Inferior parietal cortex (tissue), 1 donor: ENCODE results near the gene PPP2R5E.
"Not testable (repeated sequence)": the region's sequence is repeated elsewhere in the genome, so short reads cannot be mapped to it uniquely, and the experiment has no call there.

ENCODE experiments used
- DNase-seq: peaks from one replicate; pipeline ENCODE4 v3.0.0-alpha.2; 2016; ENCODE audit errors: extremely low spot score

PPP2R5E gene

GRCh38 chr14:63522511-63522910, 20.7 kb downstream of the PPP2R5E start:
- not testable (repeated sequence) for DNase-seq

GRCh38 chr14:63517354-63517753, 25.8 kb downstream of the PPP2R5E start:
- no peak for DNase-seq

- no peak for DNase-seq
Observed at GRCh38 chr14:63515240-63515639, 27.9 kb downstream of the PPP2R5E start.

- no peak for DNase-seq
Observed at GRCh38 chr14:63513756-63514155, 29.4 kb downstream of the PPP2R5E start.

- DNase-seq, result no peak
Observed at GRCh38 chr14:63512861-63513260, 30.3 kb downstream of the PPP2R5E start.

GRCh38 chr14:63510538-63510937, 32.6 kb downstream of the PPP2R5E start:
- no peak for DNase-seq

- no peak for DNase-seq
Observed at GRCh38 chr14:63508033-63508432, 35.1 kb downstream of the PPP2R5E start.

- DNase-seq, result no peak
Observed at GRCh38 chr14:63504648-63505047, 38.5 kb downstream of the PPP2R5E start.

GRCh38 chr14:63501429-63501828, 41.7 kb downstream of the PPP2R5E start:
- DNase-seq, result no peak

- no peak for DNase-seq
Observed at GRCh38 chr14:63499701-63500250, 43.4 kb downstream of the PPP2R5E start.

GRCh38 chr14:63496837-63497400, 46.3 kb downstream of the PPP2R5E start:
- DNase-seq, result no peak

GRCh38 chr14:63493246-63493645, 49.9 kb downstream of the PPP2R5E start:
- DNase-seq, result no peak

GRCh38 chr14:63492391-63492790, 50.8 kb downstream of the PPP2R5E start:
- DNase-seq, result no peak

GRCh38 chr14:63487724-63488123, 55.5 kb downstream of the PPP2R5E start:
- no peak for DNase-seq

GRCh38 chr14:63486738-63487137, 56.4 kb downstream of the PPP2R5E start:
- no peak for DNase-seq

- no peak for DNase-seq
Observed at GRCh38 chr14:63483315-63483714, 59.9 kb downstream of the PPP2R5E start.

- DNase-seq, result no peak
Observed at GRCh38 chr14:63480599-63480998, 62.6 kb downstream of the PPP2R5E start.

- no peak for DNase-seq
Observed at GRCh38 chr14:63478437-63478852, 64.7 kb downstream of the PPP2R5E start.

- DNase-seq, result no peak
Observed at GRCh38 chr14:63478010-63478409, 65.2 kb downstream of the PPP2R5E start.

GRCh38 chr14:63477556-63477955, 65.6 kb downstream of the PPP2R5E start:
- no peak for DNase-seq

- DNase-seq, result no peak
Observed at GRCh38 chr14:63475761-63476160, 67.4 kb downstream of the PPP2R5E start.

GRCh38 chr14:63474844-63475243, 68.3 kb downstream of the PPP2R5E start:
- no peak for DNase-seq

GRCh38 chr14:63474111-63474510, 69.1 kb downstream of the PPP2R5E start:
- DNase-seq, result no peak
